Head of caudate nucleus (tissue), 42 donors: ENCODE data around the gene FANK1.

Source experiments
- DNase-seq, 42 donors: peaks; one replicate each; pipeline versions ENCODE4 v3.0.0 to v3.0.0-alpha.2; 2020 to 2021; ENCODE audit warnings: mixed read lengths in 7 of 42
- intact Hi-C: fragments of 100-400 bp; cut with DNase I; formaldehyde crosslinking; loops from one replicate; pipeline ENCODE4 v1.15.0; 2022

Gene FANK1

GRCh38 chr10:125980521-125981035 lies 84.2 kb downstream of the FANK1 start:
- intact Hi-C loops: loop anchor here (5.0 to 10.0 kb wide), 2 partner anchors 324 to 407 kb away; partner anchors contain the start of gene ADAM12
- no peak for DNase-seq

- DNase-seq: peak in 31 of 42 donors; percentile 7 to 82 (median 42)
- intact Hi-C loops: loop anchor here (5.0 to 10.0 kb wide), 2 partner anchors 322 to 405 kb away; partner anchors contain the start of gene ADAM12
Measured at GRCh38 chr10:125982260-125982948, 86.0 kb downstream of the FANK1 start.

GRCh38 chr10:125983161-125983560 lies 86.8 kb downstream of the FANK1 start:
- intact Hi-C loops: loop anchor here (5.0 to 10.0 kb wide), 2 partner anchors 322 to 404 kb away; partner anchors contain the start of gene ADAM12
- no peak for DNase-seq

- intact Hi-C loops: loop anchor here (5.0 to 10.0 kb wide), 2 partner anchors 321 to 404 kb away; partner anchors contain the start of gene ADAM12
- no peak for DNase-seq
Measured at GRCh38 chr10:125983656-125984055, 87.3 kb downstream of the FANK1 start.

GRCh38 chr10:125984346-125984745 lies 88.0 kb downstream of the FANK1 start:
- no peak for DNase-seq
- intact Hi-C loops: loop anchor here (5.0 to 10.0 kb wide), 2 partner anchors 320 to 403 kb away; partner anchors contain the start of gene ADAM12

- intact Hi-C loops: loop anchor here (5.0 to 10.0 kb wide), 2 partner anchors 320 to 402 kb away; partner anchors contain the start of gene ADAM12
- DNase-seq: no peak
Measured at GRCh38 chr10:125984865-125985495, 88.6 kb downstream of the FANK1 start.

GRCh38 chr10:125985557-125986240 lies 89.3 kb downstream of the FANK1 start:
- intact Hi-C loops: loop anchor here (10.0 kb wide), 1 partner anchor 319 kb away; no protein-coding TSS in a partner anchor
- no peak for DNase-seq

- no peak for DNase-seq
- intact Hi-C loops: loop anchor here (5.0 to 10.0 kb wide), 2 partner anchors 168 to 315 kb away; no protein-coding TSS in a partner anchor
Measured at GRCh38 chr10:125989791-125990190, 93.4 kb downstream of the FANK1 start.

GRCh38 chr10:125990974-125991373 lies 94.6 kb downstream of the FANK1 start:
- DNase-seq: no peak
- intact Hi-C loops: loop anchor here (5.0 kb wide), 1 partner anchor 166 kb away; no protein-coding TSS in a partner anchor

GRCh38 chr10:125991392-125991791 lies 95.0 kb downstream of the FANK1 start:
- intact Hi-C loops: loop anchor here (5.0 kb wide), 1 partner anchor 166 kb away; no protein-coding TSS in a partner anchor

GRCh38 chr10:125992254-125992653 lies 95.9 kb downstream of the FANK1 start:
- intact Hi-C loops: loop anchor here (5.0 kb wide), 1 partner anchor 165 kb away; no protein-coding TSS in a partner anchor

More at GRCh38 chr10:125991392-125991791, 95.0 kb downstream of the FANK1 start:
- DNase-seq: no peak

GRCh38 chr10:125994601-125995000 lies 98.2 kb downstream of the FANK1 start:
- no peak for DNase-seq
- intact Hi-C loops: loop anchor here (5.0 kb wide), 1 partner anchor 163 kb away; no protein-coding TSS in a partner anchor

More at GRCh38 chr10:125992254-125992653, 95.9 kb downstream of the FANK1 start:
- no peak for DNase-seq

GRCh38 chr10:125995726-125996304 lies 99.5 kb downstream of the FANK1 start:
- intact Hi-C loops: no loop called here
- no peak for DNase-seq

GRCh38 chr10:125997586-125997985 lies 101.2 kb downstream of the FANK1 start:
- intact Hi-C loops: no loop called here

GRCh38 chr10:125999694-126000093 lies 103.3 kb downstream of the FANK1 start:
- intact Hi-C loops: no loop called here
- no peak for DNase-seq

More at GRCh38 chr10:125997586-125997985, 101.2 kb downstream of the FANK1 start:
- no peak for DNase-seq

GRCh38 chr10:126001576-126001975 lies 105.2 kb downstream of the FANK1 start:
- DNase-seq: no peak
- intact Hi-C loops: no loop called here

- intact Hi-C loops: no loop called here
- DNase-seq: no peak
Measured at GRCh38 chr10:126004752-126005151, 108.4 kb downstream of the FANK1 start.

- no peak for DNase-seq
- intact Hi-C loops: no loop called here
Measured at GRCh38 chr10:126006264-126006663, 109.9 kb downstream of the FANK1 start.
